Panc1 (cell line): ENCODE results near the gene MS4A4A. TPM values are rescaled to one million over a fixed set of nuclear protein-coding genes. Genes with fewer than 3 reads are reported as not detected.

Experiments
- ATAC-seq: fragments of 200-7000 bp; cut with Tn5 transposase; 2 replicates; pipeline ENCODE4 v1.9.1; 2020; ENCODE audit warnings: mild to moderate bottlenecking, moderate library complexity
- BruUV-seq: library from RNA; stranded (reverse); fragments of 400-500 nt; replicated peaks from 2 replicates; lab custom pipeline; 2021; lab: Mats Ljungman, UMichigan
- CTCF ChIA-PET: fragments of 300-600 bp; sonication (Branson Sonifier 250); formaldehyde crosslinking; loops from one replicate; lab custom pipeline; 2022; ENCODE audit warnings: antibody characterized with exemption; lab: Charles Lee
- POLR2A ChIA-PET: fragments of 300-600 bp; sonication (Branson Sonifier 250); formaldehyde crosslinking; loops from one replicate; lab custom pipeline; 2022; ENCODE audit warnings: antibody characterized with exemption; lab: Charles Lee
- DNase-seq: peaks from one replicate; pipeline ENCODE4 v3.0.0-alpha.2; 2010; ENCODE audit warnings: low read depth, low spot score
- H3K27ac ChIP-seq: 2 replicates; pipeline ENCODE4 v1.5.1; 2011; ENCODE audit warnings: mild to moderate bottlenecking, low read length, inconsistent platforms
- H3K27me3 ChIP-seq: fragments of 200-500 bp; sonication (Bioruptor generic); 2 replicates; pipeline ENCODE4 v1.6.0; 2014; ENCODE audit warnings: low read length, inconsistent platforms; ENCODE audit not compliant: control insufficient read depth, insufficient read depth
- H3K36me3 ChIP-seq: fragments of 200-500 bp; sonication (Bioruptor generic); 2 replicates; pipeline ENCODE4 v1.5.1; 2014; ENCODE audit warnings: inconsistent platforms, mild to moderate bottlenecking, low read length, moderate library complexity; ENCODE audit not compliant: control insufficient read depth, insufficient read depth
- H3K4me1 ChIP-seq: 2 replicates; pipeline ENCODE4 v1.5.1; 2011; ENCODE audit warnings: inconsistent platforms, mild to moderate bottlenecking, low read length, moderate library complexity; ENCODE audit not compliant: control insufficient read depth, insufficient read depth
- H3K4me3 ChIP-seq, 2 experiments: 2 replicates each; pipeline ENCODE4 v1.5.1; 2011 to 2012; ENCODE audit warnings: low read depth in 2 of 2, low read length in 2 of 2, mild to moderate bottlenecking in 2 of 2, inconsistent platforms in 1 of 2, moderate library complexity in 1 of 2
- H3K9me3 ChIP-seq: fragments of 200-500 bp; sonication (Bioruptor generic); 2 replicates; pipeline ENCODE4 v1.5.1; 2014; ENCODE audit warnings: low read depth, mild to moderate bottlenecking, inconsistent platforms, low read length, moderate library complexity; ENCODE audit not compliant: control insufficient read depth, insufficient read depth
- CTCF ChIP-seq: fragments of 450-650 bp; IDR thresholded peaks from 2 replicates; pipeline ENCODE4 v1.5.1; 2017; ENCODE audit warnings: mild to moderate bottlenecking
- POLR2AphosphoS5 ChIP-seq: IDR thresholded peaks from 2 replicates; pipeline ENCODE4 v1.6.1; 2012; ENCODE audit warnings: mild to moderate bottlenecking, low read depth, low read length, moderate library complexity
- REST ChIP-seq, 2 experiments: IDR thresholded peaks; 2 replicates each; pipeline ENCODE4 v1.6.1; 2011 to 2012; ENCODE audit warnings: low read depth in 2 of 2, control low read depth in 1 of 2, low read length in 1 of 2, mild to moderate bottlenecking in 1 of 2, moderate library complexity in 1 of 2; ENCODE audit not compliant: insufficient read depth in 1 of 2
- SIN3A ChIP-seq: IDR thresholded peaks from 2 replicates; pipeline ENCODE4 v1.6.1; 2012; ENCODE audit warnings: low read depth, mild to moderate bottlenecking, low read length, moderate library complexity, borderline replicate concordance; ENCODE audit not compliant: insufficient read depth
- TCF7L2 ChIP-seq: IDR thresholded peaks from 2 replicates; pipeline ENCODE4 v1.6.1; 2011; ENCODE audit warnings: mild to moderate bottlenecking, low read depth, low read length, inconsistent platforms
- in situ Hi-C: cut with HindIII; loops from 2 replicates; pipeline ENCODE4 v1.10.0; 2016; ENCODE audit warnings: low sequenced_read_pairs, low pct_unique_long_range_greater_than_20kb
- intact Hi-C: fragments of 100-400 bp; cut with micrococcal nuclease; formaldehyde crosslinking; loops from one replicate; pipeline ENCODE4 v1.10.0; 2022; ENCODE audit not compliant: unreplicated experiment
- total RNA-seq: library from RNA; stranded (reverse); gene quantifications from one replicate; pipeline ENCODE4 v1.2.1, GENCODE V29; 2021; ENCODE audit not compliant: unreplicated experiment

The MS4A4A gene
- total RNA-seq, 1 experiment from 2014 or later = not detected

GRCh38 chr11:60263402-60263801 lies 17.1 kb upstream of the MS4A4A start:
- ChIA-PET CTCF (no interaction called here), POLR2A (no interaction called here)
- Histone ChIP-seq H3K27me3 (no peaks in the 10 kb centered on the region; the same call in 1 of the 2 replicates), H3K27ac (no peak overlapping the region), H3K9me3 (no peaks in the 10 kb centered on the region), H3K36me3 (no peaks in the 10 kb centered on the region), H3K4me3 (no peak overlapping the region), H3K4me1 (no peaks in the 10 kb centered on the region)
- BruUV-seq = no TSS peak
- TF ChIP-seq SIN3A (no peak), CTCF (no peak), POLR2AphosphoS5 (no peak), REST (IDR thresholded peaks at IDR 0.05; ENCODE audit: insufficient read depth in 1 of 2, low read depth in 2 of 2, low read length in 1 of 2) (no peak), TCF7L2 (no peak)
- intact Hi-C loops (loop anchor here (10.0 kb wide), 1 partner anchor 491 kb away; the partner anchor contains the start of gene MS4A15), in situ Hi-C loops (no loop called here)
- no peak for ATAC-seq
- no peak for DNase-seq

- no TSS peak for BruUV-seq
- intact Hi-C loops = loop anchor here (2.0 to 10.0 kb wide), 3 partner anchors 78 to 490 kb away; partner anchors contain the start of gene MS4A15
- CTCF ChIA-PET = no interaction called here
Measured at GRCh38 chr11:60264644-60265043, 15.8 kb upstream of the MS4A4A start.

More at GRCh38 chr11:60264644-60265043, 15.8 kb upstream of the MS4A4A start:
- Histone ChIP-seq H3K9me3 (no peaks in the 10 kb centered on the region), H3K27ac (no peak overlapping the region), H3K36me3 (no peaks in the 10 kb centered on the region), H3K27me3 (no peaks in the 10 kb centered on the region; the same call in 1 of the 2 replicates), H3K4me3 (no peak overlapping the region), H3K4me1 (no peaks in the 10 kb centered on the region)
- TF ChIP-seq REST (IDR thresholded peaks at IDR 0.05; ENCODE audit: insufficient read depth in 1 of 2, low read depth in 2 of 2, low read length in 1 of 2) = no peak
- no peak for TF ChIP-seq CTCF
- TF ChIP-seq POLR2AphosphoS5 = no peak
- no peak for TF ChIP-seq SIN3A
- no peak for TF ChIP-seq TCF7L2
- DNase-seq (no peak), ATAC-seq (no peak)
- in situ Hi-C loops = no loop called here
- POLR2A ChIA-PET = no interaction called here
